H1 (cell line): ENCODE data around the gene ABHD2. TPM values are rescaled to one million over a fixed set of nuclear protein-coding genes. Genes with fewer than 3 reads are reported as not detected.

Experiments used
- CTCF ChIA-PET: fragments of 300-600 bp; sonication (Branson Sonifier 250); formaldehyde crosslinking; loops from one replicate; lab custom pipeline; 2021; ENCODE audit not compliant: partially characterized antibody; lab: Charles Lee
- POLR2A ChIA-PET: fragments of 300-600 bp; sonication (Branson Sonifier 250); formaldehyde crosslinking; loops from one replicate; lab custom pipeline; 2021; ENCODE audit warnings: inconsistent platforms; ENCODE audit not compliant: partially characterized antibody; lab: Charles Lee
- DNase-seq, 2 experiments: peaks; one replicate each; pipeline versions ENCODE4 v3.0.0 to v3.0.0-alpha.2; 2010 to 2022; ENCODE audit warnings: low spot score in 2 of 2, low read depth in 1 of 2, mixed read lengths in 1 of 2
- FAIRE-seq: peaks from 2 replicates; lab custom pipeline; 2011; peaks lifted over from hg19 to GRCh38; lab: Jason Lieb, UNC
- H2AFZ ChIP-seq: 2 replicates; pipeline ENCODE4 v1.8.1; 2012; ENCODE audit warnings: low read length, inconsistent platforms
- H2AK5ac ChIP-seq: 2 replicates; pipeline ENCODE4 v1.6.1; 2013; ENCODE audit warnings: low read depth, low read length
- H2BK120ac ChIP-seq: replicated peaks from 2 replicates; pipeline ENCODE3; 2013; ENCODE audit warnings: low read depth, low read length, inconsistent platforms
- H2BK12ac ChIP-seq: 2 replicates; pipeline ENCODE4 v1.6.1; 2013; ENCODE audit warnings: low read depth, low read length
- H2BK15ac ChIP-seq: 2 replicates; pipeline ENCODE4 v1.6.1; 2013; ENCODE audit warnings: low read length
- H2BK20ac ChIP-seq: 2 replicates; pipeline ENCODE4 v1.6.1; 2013; ENCODE audit warnings: low read length
- H2BK5ac ChIP-seq: 2 replicates; pipeline ENCODE4 v1.6.1; 2013; ENCODE audit warnings: low read depth, low read length
- H3K14ac ChIP-seq: 2 replicates; pipeline ENCODE4 v1.6.1; 2013; ENCODE audit warnings: inconsistent platforms; ENCODE audit not compliant: insufficient read length
- H3K18ac ChIP-seq: 2 replicates; pipeline ENCODE4 v1.6.1; 2013; ENCODE audit warnings: low read length; ENCODE audit errors: extremely low read depth
- H3K23ac ChIP-seq: 2 replicates; pipeline ENCODE4 v1.6.1; 2013; ENCODE audit warnings: inconsistent platforms; ENCODE audit not compliant: insufficient read length
- H3K23me2 ChIP-seq: 2 replicates; pipeline ENCODE4 v1.6.1; 2013; ENCODE audit warnings: low read depth, low read length
- H3K27ac ChIP-seq: 2 replicates; pipeline ENCODE4 v1.6.1; 2011; ENCODE audit warnings: low read depth, low read length, inconsistent platforms
- H3K27me3 ChIP-seq, 4 experiments: replicated peaks in 1 of 4; 1 replicate in 1 of 4; 2 replicates in 3 of 4; pipeline versions ENCODE4 v1.6.1 to v1.8.1; 2011 to 2013; ENCODE audit warnings: low read length in 3 of 4, mild to moderate bottlenecking in 3 of 4, inconsistent platforms in 2 of 4, mixed read lengths in 2 of 4, moderate library complexity in 1 of 4; ENCODE audit not compliant: control insufficient read depth in 3 of 4, insufficient read depth in 3 of 4; ENCODE audit errors: extremely low read depth in 1 of 4
- H3K36me3 ChIP-seq, 4 experiments: 2 replicates each; pipeline versions ENCODE4 v1.6.1 to v1.8.1; 2011 to 2013; ENCODE audit warnings: mild to moderate bottlenecking in 4 of 4, low read length in 3 of 4, moderate library complexity in 2 of 4, control low read depth in 1 of 4, inconsistent platforms in 1 of 4; ENCODE audit not compliant: insufficient read depth in 4 of 4, control insufficient read depth in 2 of 4
- H3K4ac ChIP-seq: replicated peaks from 2 replicates; pipeline ENCODE3; 2013; ENCODE audit warnings: low read length, low read depth, mixed read lengths, inconsistent platforms; ENCODE audit not compliant: insufficient read length
- H3K4me1 ChIP-seq, 4 experiments: replicated peaks in 1 of 4; 1 replicate in 1 of 4; 2 replicates in 3 of 4; pipeline versions ENCODE4 v1.6.1 to v1.8.1; 2011 to 2013; ENCODE audit warnings: low read length in 3 of 4, inconsistent platforms in 2 of 4, mixed read lengths in 1 of 4; ENCODE audit not compliant: insufficient read depth in 4 of 4, control insufficient read depth in 3 of 4
- H3K4me2 ChIP-seq, 2 experiments: 2 replicates each; pipeline versions ENCODE4 v1.6.1 to v1.8.1; 2011 to 2013; ENCODE audit warnings: low read depth in 2 of 2, low read length in 2 of 2, control low read depth in 1 of 2, inconsistent platforms in 1 of 2, mild to moderate bottlenecking in 1 of 2; ENCODE audit not compliant: insufficient read depth in 1 of 2
- H3K4me3 ChIP-seq, 4 experiments: fragments of 200-600, 300-600 bp in 1 of 4; sonication (generic), shearing (Covaris generic), sonication (Bioruptor Twin) in 1 of 4; 2 replicates each; pipeline versions ENCODE4 v1.5.1 to v1.8.1; 2011 to 2016; ENCODE audit warnings: low read length in 4 of 4, low read depth in 3 of 4, control low read depth in 2 of 4, inconsistent platforms in 2 of 4, mild to moderate bottlenecking in 2 of 4, mixed read lengths in 1 of 4, moderate library complexity in 1 of 4; ENCODE audit not compliant: insufficient read depth in 2 of 4; ENCODE audit errors: extremely low read depth in 1 of 4
- H3K56ac ChIP-seq: replicated peaks from 2 replicates; pipeline ENCODE3; 2013; ENCODE audit warnings: low read depth, mild to moderate bottlenecking, mixed read lengths, low read length, inconsistent platforms; ENCODE audit not compliant: insufficient read length
- H3K79me1 ChIP-seq: 2 replicates; pipeline ENCODE4 v1.6.1; 2013; ENCODE audit warnings: low read depth, low read length, control low read depth
- H3K79me2 ChIP-seq, 2 experiments: 2 replicates each; pipeline versions ENCODE4 v1.6.1 to v1.8.1; 2012 to 2013; ENCODE audit warnings: low read length in 2 of 2, mild to moderate bottlenecking in 2 of 2, inconsistent platforms in 1 of 2; ENCODE audit not compliant: insufficient read depth in 2 of 2, control insufficient read depth in 1 of 2
- H3K9ac ChIP-seq, 4 experiments: replicated peaks in 1 of 4; 1 replicate in 1 of 4; 2 replicates in 3 of 4; pipeline versions ENCODE4 v1.6.1 to v1.8.1; 2011 to 2013; ENCODE audit warnings: low read depth in 3 of 4, low read length in 3 of 4, control low read depth in 2 of 4, mild to moderate bottlenecking in 2 of 4, moderate library complexity in 2 of 4, inconsistent platforms in 1 of 4; ENCODE audit errors: extremely low read depth in 1 of 4
- H3K9me3 ChIP-seq, 2 experiments: 2 replicates each; pipeline versions ENCODE4 v1.6.1 to v1.8.1; 2012 to 2013; ENCODE audit warnings: mild to moderate bottlenecking in 2 of 2, moderate library complexity in 2 of 2, control low read depth in 1 of 2, inconsistent platforms in 1 of 2, low read depth in 1 of 2, low read length in 1 of 2, mixed read lengths in 1 of 2; ENCODE audit not compliant: insufficient read depth in 2 of 2
- H4K20me1 ChIP-seq, 2 experiments: replicated peaks in 1 of 2; 2 replicates each; pipeline versions ENCODE3 to v1.8.1; 2011 to 2013; ENCODE audit warnings: inconsistent platforms in 2 of 2, low read length in 2 of 2, mild to moderate bottlenecking in 1 of 2; ENCODE audit not compliant: insufficient read depth in 2 of 2, control insufficient read depth in 1 of 2
- H4K5ac ChIP-seq: 2 replicates; pipeline ENCODE4 v1.6.1; 2013; ENCODE audit warnings: low read length, low read depth, mixed read lengths, inconsistent platforms; ENCODE audit not compliant: insufficient read length
- H4K8ac ChIP-seq: 2 replicates; pipeline ENCODE4 v1.8.0; 2013; ENCODE audit warnings: mild to moderate bottlenecking, moderate library complexity, low read length, inconsistent platforms; ENCODE audit not compliant: insufficient read depth; ENCODE audit errors: extremely low read depth
- H4K91ac ChIP-seq: replicated peaks from 2 replicates; pipeline ENCODE3; 2013; ENCODE audit warnings: low read length, mixed read lengths, inconsistent platforms; ENCODE audit not compliant: insufficient read length
- ATF2 ChIP-seq: IDR thresholded peaks from 2 replicates; pipeline ENCODE4 v1.6.1; 2012; ENCODE audit warnings: low read length, inconsistent platforms
- EGR1 ChIP-seq: IDR thresholded peaks from 2 replicates; pipeline ENCODE4 v1.6.1; 2011; ENCODE audit warnings: low read depth, low read length, borderline replicate concordance
- EP300 ChIP-seq, 2 experiments: IDR thresholded peaks; 1 replicate in 1 of 2; 2 replicates in 1 of 2; pipeline ENCODE4 v1.6.1; 2011 to 2012; ENCODE audit warnings: low read depth in 2 of 2, low read length in 2 of 2, mild to moderate bottlenecking in 2 of 2, borderline replicate concordance in 1 of 2, inconsistent platforms in 1 of 2, moderate library complexity in 1 of 2
- EZH2 ChIP-seq: fragments of 200-600 bp; sonication (generic); IDR thresholded peaks from 2 replicates; pipeline ENCODE4 v1.7.1; 2012; ENCODE audit warnings: low read depth, mild to moderate bottlenecking, moderate library complexity, low read length, inconsistent platforms; ENCODE audit not compliant: severe bottlenecking
- HDAC6 ChIP-seq: IDR thresholded peaks from one replicate; pipeline ENCODE4 v1.7.1; 2012; ENCODE audit warnings: low read depth, mild to moderate bottlenecking, inconsistent platforms, low read length, moderate library complexity
- NANOG ChIP-seq: IDR thresholded peaks from 2 replicates; pipeline ENCODE4 v1.6.1; 2011; ENCODE audit warnings: low read length, low read depth, mild to moderate bottlenecking, inconsistent platforms; ENCODE audit not compliant: insufficient read depth, poor library complexity, severe bottlenecking
- POLR2AphosphoS5 ChIP-seq: IDR thresholded peaks from 2 replicates; pipeline ENCODE4 v1.6.1; 2011; ENCODE audit warnings: low read depth, low read length
- RFX5 ChIP-seq: IDR thresholded peaks from 2 replicates; pipeline ENCODE4 v1.6.1; 2011; ENCODE audit warnings: low read depth, low read length, improper control_type of control experiment, borderline replicate concordance
- RNF2 ChIP-seq: fragments of 200-900, 300-1000 bp; sonication (generic); IDR thresholded peaks from 2 replicates; pipeline ENCODE4 v1.7.1; 2016; ENCODE audit warnings: borderline replicate concordance, low read depth, mild to moderate bottlenecking, antibody characterized with exemption, low read length; ENCODE audit not compliant: poor library complexity, severe bottlenecking; ENCODE audit errors: missing control alignments
- RXRA ChIP-seq: IDR thresholded peaks from 2 replicates; pipeline ENCODE4 v1.6.1; 2011; ENCODE audit warnings: low read depth, mild to moderate bottlenecking, low read length, moderate library complexity; ENCODE audit not compliant: insufficient read depth
- YY1 ChIP-seq: IDR thresholded peaks from 2 replicates; pipeline ENCODE4 v1.6.1; 2011; ENCODE audit warnings: low read depth, mild to moderate bottlenecking, low read length
- WGBS, 2 experiments: shearing (Covaris generic) in 1 of 2; methylation state at CpG; one replicate each; pipeline versions ENCODE4 v1.1.6 to v1.1.7; 2013 to 2015; ENCODE audit warnings: low lambda C conversion rate in 2 of 2, mixed read lengths in 2 of 2, inconsistent platforms in 1 of 2, low coverage in 1 of 2, missing lambda C conversion rate in 1 of 2; ENCODE audit not compliant: insufficient replicate concordance in 2 of 2, insufficient coverage in 1 of 2, insufficient read length in 1 of 2; ENCODE audit errors: extremely low coverage in 1 of 2, missing lambda C conversion rate in 1 of 2; 5-methylcytosine and 5-hydroxymethylcytosine counted together
- polyA plus RNA-seq, 7 experiments: library from polyadenylated mRNA; depleted of rRNA in 3 of 7; stranded (reverse) in 5 of 7; unstranded in 2 of 7; fragments of >200 nt in 5 of 7; fragments of 200-250 nt in 2 of 7; gene quantifications; 1 replicate in 5 of 7; 2 replicates in 1 of 7; 4 replicates in 1 of 7; pipeline versions ENCODE4 v1.2.1 to v1.2.3, GENCODE V29; 2011 to 2013; ENCODE audit warnings: missing spikeins in 2 of 7, mixed read lengths in 2 of 7
- total RNA-seq: library from RNA; stranded (reverse); fragmentation: NEBNext Ultra II Directional; extraction: Animal tissue kit (Norgen Biotek cat#: 25700); gene quantifications from 2 replicates; pipeline ENCODE4 v1.2.1, GENCODE V29; 2021

Gene ABHD2
- total and polyA plus RNA-seq, 2 of the 8 experiments (the other 6 are each of a cell fraction or from before 2014, with no cell fraction given), result 9.1 to 23.7 TPM

- Histone ChIP-seq H3K4me3 (no peak overlapping the region), H2AK5ac (no peak overlapping the region), H3K18ac (no peak overlapping the region), H2BK12ac (no peak overlapping the region), H3K4ac (no peak overlapping the region), H3K79me1 (no peaks in the 10 kb centered on the region), H3K23me2 (no peaks in the 10 kb centered on the region), H2BK120ac (no peak overlapping the region), H3K79me2 (no peaks in the 10 kb centered on the region), H3K56ac (no peak overlapping the region), H2AFZ (no peak overlapping the region), H4K8ac (no peak overlapping the region), H2BK15ac (no peak overlapping the region), H3K4me2 (no peak overlapping the region), H3K9me3 (no peaks in the 10 kb centered on the region), H3K14ac (no peak overlapping the region), H3K4me1 (no peaks in the 10 kb centered on the region; a peak in 1 of 7 replicates), H4K5ac (no peak overlapping the region), H3K9ac (no peak overlapping the region), H3K27me3 (no peaks in the 10 kb centered on the region), H3K36me3 (no peaks in the 10 kb centered on the region), H2BK20ac (no peak overlapping the region), H2BK5ac (no peak overlapping the region), H3K23ac (no peak overlapping the region), H4K20me1 (no peaks in the 10 kb centered on the region), H4K91ac (no peak overlapping the region), H3K27ac (no peak overlapping the region)
- DNase-seq, result no peak
- no peak for FAIRE-seq
- CTCF ChIA-PET, result interaction anchor here (0.7 to 3.1 kb wide), 4 partner anchors 9 to 88 kb away, joined by 3 to 27 read pairs (median 6); no protein-coding TSS in a partner anchor
- 91% methylated on average over 7 of the region's 8 CpGs; no CpG with 5 or more reads in 1 of the 2 experiments for WGBS, 2 experiments
- POLR2A ChIA-PET, result no interaction called here
- TF ChIP-seq RFX5 (no peak), RXRA (no peak), ATF2 (no peak), NANOG (no peak), POLR2AphosphoS5 (no peak), EZH2 (no peak), EP300 (IDR thresholded peaks at IDR 0.05; ENCODE audit: borderline replicate concordance in 1 of 2, low read depth in 2 of 2, low read length in 2 of 2) (no peak), HDAC6 (no peak), YY1 (no peak), RNF2 (no peak), EGR1 (no peak)
Measured at GRCh38 chr15:89218531-89218930, 130.3 kb downstream of the ABHD2 start.
